BLaER1 (cell line): ENCODE measurements around the gene PTGR3.

Experiments
- H3K27ac ChIP-seq: shearing (Covaris generic); formaldehyde crosslinking; 2 replicates; pipeline ENCODE4 v1.8.1; 2022
- H3K27me3 ChIP-seq: shearing (Covaris generic); formaldehyde crosslinking; 2 replicates; pipeline ENCODE4 v1.8.1; 2022
- H3K36me3 ChIP-seq: shearing (Covaris generic); formaldehyde crosslinking; 2 replicates; pipeline ENCODE4 v1.8.1; 2022
- H3K4me1 ChIP-seq: shearing (Covaris generic); formaldehyde crosslinking; 2 replicates; pipeline ENCODE4 v1.8.1; 2022
- H3K4me2 ChIP-seq: shearing (Covaris generic); formaldehyde crosslinking; 2 replicates; pipeline ENCODE4 v1.8.1; 2022
- H3K4me3 ChIP-seq: shearing (Covaris generic); formaldehyde crosslinking; 2 replicates; pipeline ENCODE4 v1.8.1; 2022
- H3K9ac ChIP-seq: shearing (Covaris generic); formaldehyde crosslinking; 2 replicates; pipeline ENCODE4 v1.8.1; 2022
- H3K9me3 ChIP-seq: shearing (Covaris generic); formaldehyde crosslinking; 2 replicates; pipeline ENCODE4 v1.8.1; 2022
- H4K20me1 ChIP-seq: shearing (Covaris generic); formaldehyde crosslinking; 2 replicates; pipeline ENCODE4 v1.8.1; 2022
- Cebpa-rat ChIP-seq: shearing (Covaris generic); IDR thresholded peaks from 2 replicates; pipeline ENCODE4 v1.8.1; 2022

The PTGR3 gene

DNA sequence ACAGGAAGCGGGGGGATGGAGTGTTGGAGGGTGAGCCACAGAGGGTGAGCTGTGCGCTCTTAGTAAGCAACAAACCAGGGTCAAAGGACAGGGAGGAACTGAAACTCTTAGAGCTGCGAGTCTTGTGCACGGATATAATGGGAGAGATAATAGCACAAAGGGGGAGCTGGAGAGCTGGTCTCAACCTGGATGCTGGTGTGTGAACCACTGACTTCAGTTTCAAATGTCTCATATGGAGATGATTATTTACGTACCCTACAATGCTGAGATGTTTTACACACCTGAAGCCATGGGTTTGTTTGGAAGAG, 35.9 kb downstream of the PTGR3 start:
- H3K4me2 ChIP-seq = peak overlapping the region; percentile 47

DNA sequence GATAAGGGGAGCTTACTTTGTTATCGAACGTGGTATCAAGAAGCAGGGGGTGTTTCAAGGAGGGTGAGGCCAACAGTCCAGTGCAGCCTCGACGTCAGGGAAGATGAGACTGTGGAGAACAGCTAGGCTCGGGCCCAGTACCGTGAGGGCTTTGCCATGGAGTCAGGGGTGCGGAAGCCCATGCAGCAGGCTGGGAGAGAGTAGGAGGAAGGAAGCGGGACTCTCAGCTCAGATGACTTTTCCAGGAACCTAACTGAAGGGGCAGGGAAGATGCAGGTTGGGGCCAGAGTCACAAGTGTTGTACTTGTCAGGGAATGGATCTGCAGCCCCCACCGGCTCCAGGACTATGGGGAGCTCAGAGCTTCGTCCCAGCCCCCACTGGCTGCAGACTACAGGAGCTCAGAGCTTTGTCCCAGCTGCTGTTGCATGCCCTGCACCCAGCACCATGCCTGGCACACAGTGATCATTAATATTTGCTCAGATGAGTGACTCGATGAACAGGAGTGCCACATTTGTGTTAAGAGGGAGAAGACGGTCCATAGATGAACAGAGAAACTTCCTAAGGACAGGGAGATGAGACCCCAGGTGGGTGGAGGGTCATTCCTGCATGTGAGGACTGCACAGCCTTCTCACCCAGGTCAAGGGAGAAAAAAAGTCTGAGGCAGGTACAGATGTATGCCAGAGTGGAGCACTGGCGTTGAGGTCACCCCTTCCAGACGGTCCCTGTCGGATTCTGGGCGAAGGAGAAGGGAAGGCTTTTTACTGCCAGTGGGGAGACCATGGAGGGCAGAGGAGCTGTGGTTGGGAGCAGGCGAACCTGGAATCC, 36.4 kb downstream of the PTGR3 start:
- H3K36me3 ChIP-seq = no peaks in the 10 kb centered on the region
- no peak overlapping the region for H3K27ac ChIP-seq
- no peaks in the 10 kb centered on the region for H3K27me3 ChIP-seq
- no peak overlapping the region for H3K4me3 ChIP-seq
- H3K4me1 ChIP-seq = peaks cover 21% of the 10 kb centered on the region
- no peaks in the 10 kb centered on the region for H3K9me3 ChIP-seq
- no peak for TF ChIP-seq Cebpa-rat
- H3K4me2 ChIP-seq = peak overlapping the region; percentile 47; the same call in 1 of the 2 replicates
- no peak overlapping the region for H3K9ac ChIP-seq
- H4K20me1 ChIP-seq = no peaks in the 10 kb centered on the region

More for the DNA sequence above, 35.9 kb downstream of the PTGR3 start:
- Histone ChIP-seq H3K4me3 (no peak overlapping the region), H3K4me1 (peaks cover 21% of the 10 kb centered on the region), H3K27ac (no peak overlapping the region), H3K9me3 (no peaks in the 10 kb centered on the region), H3K9ac (no peak overlapping the region), H4K20me1 (no peaks in the 10 kb centered on the region), H3K27me3 (no peaks in the 10 kb centered on the region), H3K36me3 (no peaks in the 10 kb centered on the region)
- no peak for TF ChIP-seq Cebpa-rat

DNA sequence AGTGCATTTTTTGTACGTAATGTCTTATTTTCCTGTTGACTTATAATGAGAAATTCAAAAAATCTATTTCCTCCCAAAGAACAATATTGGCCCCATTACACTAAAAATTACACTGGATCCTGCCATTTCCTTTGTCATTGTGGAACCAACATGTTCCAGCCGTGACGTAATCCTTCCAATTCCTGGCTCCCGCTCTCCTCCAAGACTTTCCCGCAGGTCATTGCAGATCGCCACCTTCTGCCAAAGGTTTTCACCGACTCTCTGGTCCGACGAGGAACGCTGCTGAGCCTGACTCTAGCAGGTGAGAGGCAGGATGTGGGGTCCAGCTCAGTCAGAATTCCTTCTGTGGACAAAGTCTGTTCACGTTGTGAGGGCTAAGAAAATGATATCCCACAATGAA, 38.0 kb downstream of the PTGR3 start:
- H3K4me1 ChIP-seq = peaks cover 21% of the 10 kb centered on the region
- TF ChIP-seq Cebpa-rat = no peak

DNA sequence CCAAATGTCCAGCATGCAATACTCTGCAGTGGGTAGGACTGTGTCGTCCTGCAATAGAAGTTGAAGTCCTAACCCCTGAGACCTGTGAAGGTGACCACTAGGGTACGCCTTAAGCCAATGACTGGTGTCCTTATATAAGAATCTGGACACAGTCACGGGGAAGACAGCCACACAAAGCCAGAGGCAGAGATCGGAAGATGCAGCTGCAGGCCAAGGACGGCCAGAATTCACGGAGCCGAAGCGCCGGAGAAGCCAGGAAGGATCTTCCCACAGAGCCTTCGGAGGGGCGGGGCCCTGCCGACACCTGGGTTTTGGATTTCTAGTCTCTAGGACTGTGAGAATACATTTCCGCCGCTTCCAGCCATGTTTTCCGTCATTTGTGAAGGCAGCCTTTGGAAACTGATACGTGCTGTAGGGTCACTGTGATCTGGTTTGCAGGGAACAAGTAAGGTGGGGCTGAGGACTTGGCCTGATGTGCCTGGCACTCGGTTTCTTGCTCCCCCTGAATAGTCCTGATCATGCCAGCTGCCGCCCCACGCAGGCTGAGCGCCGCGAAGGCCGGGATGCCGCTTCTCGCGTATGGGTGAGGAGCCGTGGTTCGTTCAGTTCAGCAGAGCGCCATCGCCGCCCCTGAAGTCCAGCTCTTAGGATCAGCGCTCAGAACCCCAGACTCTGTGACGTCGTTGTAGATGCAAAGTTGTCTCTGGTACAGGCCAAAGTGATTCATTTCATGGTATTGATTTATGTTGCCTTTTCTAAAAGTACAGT, 38.7 kb downstream of the PTGR3 start:
- Histone ChIP-seq H3K4me1 (peaks cover 21% of the 10 kb centered on the region), H3K4me2 (no peak overlapping the region), H4K20me1 (no peaks in the 10 kb centered on the region), H3K9me3 (0 out of 2 replicates have a peak, but pooled peaks cover 3% of the 10 kb centered on the region), H3K4me3 (no peak overlapping the region), H3K36me3 (no peaks in the 10 kb centered on the region), H3K27ac (no peak overlapping the region), H3K9ac (no peak overlapping the region), H3K27me3 (no peaks in the 10 kb centered on the region)
- no peak for TF ChIP-seq Cebpa-rat

More for the DNA sequence above, 38.0 kb downstream of the PTGR3 start:
- Histone ChIP-seq H4K20me1 (no peaks in the 10 kb centered on the region), H3K4me2 (no peak overlapping the region), H3K36me3 (no peaks in the 10 kb centered on the region), H3K9ac (no peak overlapping the region), H3K27me3 (no peaks in the 10 kb centered on the region), H3K9me3 (no peaks in the 10 kb centered on the region), H3K4me3 (no peak overlapping the region), H3K27ac (no peak overlapping the region)

DNA sequence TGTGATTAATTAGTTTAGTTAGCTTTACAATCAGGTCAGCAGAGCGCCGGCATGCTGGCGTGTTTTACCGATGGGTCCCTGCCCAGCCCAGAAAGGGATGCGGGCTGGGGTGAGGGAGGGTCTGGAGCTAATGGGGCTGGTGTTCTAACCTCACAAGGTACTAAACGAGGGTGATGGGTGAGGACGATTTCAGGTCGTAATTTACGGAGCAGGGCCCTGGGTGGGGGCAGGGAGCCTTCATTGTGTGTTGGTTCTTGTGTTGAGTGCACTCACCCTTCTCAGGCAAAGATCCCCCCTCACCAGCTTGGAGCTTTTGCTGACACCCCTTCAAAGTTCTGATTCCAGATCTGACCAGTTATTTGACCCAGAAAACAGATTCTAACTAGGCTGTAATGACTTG, 39.5 kb downstream of the PTGR3 start:
- no peak overlapping the region for H3K4me3 ChIP-seq
- H3K27me3 ChIP-seq = no peaks in the 10 kb centered on the region
- no peaks in the 10 kb centered on the region for H3K36me3 ChIP-seq
- no peaks in the 10 kb centered on the region for H4K20me1 ChIP-seq
- H3K9ac ChIP-seq = no peak overlapping the region
- H3K27ac ChIP-seq = no peak overlapping the region
- 0 out of 2 replicates have a peak, but pooled peaks cover 7% of the 10 kb centered on the region for H3K9me3 ChIP-seq
- H3K4me2 ChIP-seq = no peak overlapping the region
- H3K4me1 ChIP-seq = peaks cover 19% of the 10 kb centered on the region
- TF ChIP-seq Cebpa-rat = no peak

DNA sequence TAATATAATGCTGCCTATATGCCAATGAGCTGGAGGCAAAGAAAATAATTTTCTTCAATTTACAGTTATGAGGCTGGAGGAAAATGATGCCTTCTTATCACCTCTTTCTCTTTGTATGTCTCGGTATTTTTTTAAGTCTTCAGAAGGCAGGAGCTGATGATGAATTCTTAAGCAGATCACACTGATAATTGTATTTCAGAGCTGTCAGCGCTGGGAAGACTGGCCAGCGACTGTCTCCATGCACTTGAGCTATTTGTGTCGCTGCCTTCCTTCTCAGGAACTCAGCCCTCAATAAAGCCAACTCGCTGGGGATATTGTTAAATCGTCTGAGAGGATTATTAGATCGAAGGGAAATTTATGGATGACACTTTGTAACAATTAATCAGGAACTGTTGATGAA, 40.3 kb downstream of the PTGR3 start:
- H3K36me3 ChIP-seq = no peaks in the 10 kb centered on the region
- H3K4me1 ChIP-seq = peaks cover 11% of the 10 kb centered on the region
- no peak overlapping the region for H3K9ac ChIP-seq
- H3K27ac ChIP-seq = no peak overlapping the region
- no peak overlapping the region for H3K4me3 ChIP-seq
- no peaks in the 10 kb centered on the region for H4K20me1 ChIP-seq
- TF ChIP-seq Cebpa-rat = no peak
- H3K27me3 ChIP-seq = no peaks in the 10 kb centered on the region
- H3K9me3 ChIP-seq = 0 out of 2 replicates have a peak, but pooled peaks cover 7% of the 10 kb centered on the region
- no peak overlapping the region for H3K4me2 ChIP-seq

DNA sequence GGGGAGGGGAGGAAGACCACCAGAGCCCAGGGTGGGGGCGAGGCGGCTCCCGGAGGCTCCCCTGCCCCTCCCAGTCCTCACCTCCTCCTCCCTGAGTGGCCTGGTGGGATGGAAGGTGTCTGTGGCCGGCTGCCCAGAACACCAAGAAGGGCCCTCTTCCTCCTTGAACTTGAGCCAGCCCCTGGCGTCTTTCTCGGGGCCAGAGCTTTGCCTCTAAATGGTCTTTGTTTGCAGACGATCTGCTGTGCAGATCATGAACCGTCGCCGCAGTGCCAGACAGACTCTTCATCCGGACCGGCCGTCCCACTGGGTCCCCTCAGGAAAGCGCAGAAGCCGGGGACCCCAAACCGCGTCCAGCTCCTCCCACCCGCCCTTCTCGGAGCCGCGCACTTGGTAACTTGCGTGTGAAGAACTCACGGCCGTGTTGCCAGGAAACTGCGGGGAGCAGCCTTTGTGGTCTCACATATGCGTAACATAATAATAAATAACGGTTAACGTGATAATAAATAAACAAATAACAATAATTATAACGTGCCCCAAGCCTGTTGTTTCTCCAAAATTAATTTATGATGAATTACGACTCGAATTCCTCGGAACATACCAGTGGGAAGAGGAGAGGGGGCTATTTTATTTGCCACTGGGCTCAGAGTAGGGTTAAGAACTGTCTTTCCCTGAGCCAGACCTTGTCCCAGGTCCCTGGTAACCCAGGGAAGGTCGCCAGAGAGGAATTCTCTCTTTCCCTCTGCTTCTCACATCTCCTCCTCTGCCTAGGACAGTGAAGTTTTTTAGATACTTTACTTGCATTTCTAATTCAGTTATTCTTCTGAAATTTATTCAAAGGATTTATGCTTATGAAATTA, 41.0 kb downstream of the PTGR3 start:
- Histone ChIP-seq H3K9ac (no peak overlapping the region), H3K27me3 (no peaks in the 10 kb centered on the region), H3K4me1 (peaks cover 5% of the 10 kb centered on the region), H3K27ac (no peak overlapping the region), H3K4me3 (no peak overlapping the region), H3K4me2 (no peak overlapping the region), H3K36me3 (no peaks in the 10 kb centered on the region), H4K20me1 (no peaks in the 10 kb centered on the region), H3K9me3 (0 out of 2 replicates have a peak, but pooled peaks cover 7% of the 10 kb centered on the region)
- no peak for TF ChIP-seq Cebpa-rat

DNA sequence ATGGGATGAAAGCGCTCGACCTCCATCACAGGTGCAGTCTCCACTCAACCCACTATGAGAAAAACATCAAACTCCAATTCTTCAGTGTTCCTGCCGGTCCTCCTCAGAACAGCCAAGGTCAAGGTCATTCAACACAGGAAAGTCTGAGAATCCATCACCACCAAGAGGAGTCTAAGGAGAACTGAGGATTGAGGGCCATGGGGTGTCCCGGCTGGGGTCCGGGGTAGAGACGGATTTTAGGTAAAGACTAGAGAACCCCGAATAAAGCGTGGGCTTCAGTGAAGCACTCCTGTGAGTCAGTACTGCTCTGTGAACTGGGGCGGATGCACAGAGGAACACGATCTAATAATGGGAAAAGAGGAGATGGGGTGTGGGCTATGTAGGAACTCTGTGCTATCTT, 41.8 kb downstream of the PTGR3 start:
- TF ChIP-seq Cebpa-rat = no peak
- Histone ChIP-seq H3K27me3 (no peaks in the 10 kb centered on the region), H3K4me3 (no peak overlapping the region)

DNA sequence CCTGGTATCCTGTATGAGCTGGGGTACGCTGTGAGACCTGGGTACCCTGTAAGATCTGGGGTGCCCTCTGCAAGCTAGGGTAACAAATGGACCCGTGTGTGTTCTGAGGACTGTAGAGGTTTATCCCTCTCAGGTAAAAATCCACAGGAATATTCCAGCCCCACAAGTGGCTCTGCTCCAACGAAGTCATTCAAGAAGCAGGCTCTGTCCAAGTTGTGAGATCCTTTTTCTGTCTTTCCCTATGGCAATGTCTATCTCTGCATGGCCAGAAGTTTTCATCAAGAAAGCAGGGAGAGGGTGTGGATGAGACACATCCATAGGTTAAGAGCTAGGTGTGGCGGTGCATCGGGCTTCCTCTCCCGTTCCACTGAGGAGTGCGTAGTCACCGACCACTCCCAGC, 43.0 kb downstream of the PTGR3 start:
- H3K9ac ChIP-seq = no peak overlapping the region
- no peaks in the 10 kb centered on the region for H3K36me3 ChIP-seq
- 0 out of 2 replicates have a peak, but pooled peaks cover 7% of the 10 kb centered on the region for H3K9me3 ChIP-seq
- no peak overlapping the region for H3K4me3 ChIP-seq
- no peak overlapping the region for H3K27ac ChIP-seq
- no peak overlapping the region for H3K4me2 ChIP-seq
- peaks cover 8% of the 10 kb centered on the region for H3K4me1 ChIP-seq
- H4K20me1 ChIP-seq = no peaks in the 10 kb centered on the region
- no peaks in the 10 kb centered on the region for H3K27me3 ChIP-seq
- TF ChIP-seq Cebpa-rat = no peak

More for the DNA sequence above, 41.8 kb downstream of the PTGR3 start:
- Histone ChIP-seq H4K20me1 (no peaks in the 10 kb centered on the region), H3K4me2 (no peak overlapping the region), H3K27ac (no peak overlapping the region), H3K36me3 (no peaks in the 10 kb centered on the region), H3K9ac (no peak overlapping the region), H3K4me1 (peaks cover under 1% of the 10 kb centered on the region), H3K9me3 (0 out of 2 replicates have a peak, but pooled peaks cover 7% of the 10 kb centered on the region)
